NT2/D1 (cell line): Measurements from ENCODE around the gene IP6K1.

Experiments used
- DNase-seq: peaks from one replicate; pipeline ENCODE4 v3.0.0-alpha.2; 2011; ENCODE audit warnings: low read depth, low spot score
- H3K27me3 ChIP-seq: 2 replicates; pipeline ENCODE4 v1.6.0; 2011; ENCODE audit warnings: mild to moderate bottlenecking; ENCODE audit not compliant: insufficient read length, insufficient read depth
- H3K36me3 ChIP-seq: 2 replicates; pipeline ENCODE4 v1.6.1; 2011; ENCODE audit warnings: mild to moderate bottlenecking, low read length, mixed read lengths; ENCODE audit not compliant: insufficient read depth, insufficient read length
- H3K4me1 ChIP-seq: 2 replicates; pipeline ENCODE4 v1.5.1; 2011; ENCODE audit not compliant: insufficient read depth, insufficient read length
- H3K4me3 ChIP-seq: 2 replicates; pipeline ENCODE4 v1.5.1; 2011; ENCODE audit warnings: low read depth; ENCODE audit not compliant: insufficient read length
- H3K9ac ChIP-seq: 2 replicates; pipeline ENCODE4 v1.6.0; 2011; ENCODE audit warnings: low read depth; ENCODE audit not compliant: insufficient read length
- H3K9me3 ChIP-seq: 2 replicates; pipeline ENCODE4 v1.5.1; 2011; ENCODE audit warnings: mild to moderate bottlenecking, low read length; ENCODE audit not compliant: insufficient read depth
- SUZ12 ChIP-seq: IDR thresholded peaks from 2 replicates; pipeline ENCODE4 v1.6.1; 2011; ENCODE audit not compliant: insufficient read length, insufficient read depth; ENCODE audit errors: extremely low read depth
- YY1 ChIP-seq: IDR thresholded peaks from 2 replicates; pipeline ENCODE4 v1.6.1; 2011; ENCODE audit not compliant: insufficient read length, insufficient read depth
- ZNF274 ChIP-seq: IDR thresholded peaks from 2 replicates; pipeline ENCODE4 v1.6.1; 2011; ENCODE audit warnings: mild to moderate bottlenecking, low read depth, low read length

The IP6K1 gene

GRCh38 chr3:49721596-49721895 lies 64.8 kb downstream of the IP6K1 start:
- H3K9me3 ChIP-seq: no peaks in the 10 kb centered on the region
- peaks cover 78% of the 10 kb centered on the region for H3K36me3 ChIP-seq

GRCh38 chr3:49720855-49721595 lies 65.3 kb downstream of the IP6K1 start:
- H3K27me3 ChIP-seq: no peaks in the 10 kb centered on the region
- H3K36me3 ChIP-seq: peaks cover 78% of the 10 kb centered on the region
- DNase-seq: no peak
- H3K4me1 ChIP-seq: peaks cover 36% of the 10 kb centered on the region
- TF ChIP-seq SUZ12 (no peak), ZNF274 (no peak), YY1 (no peak)
- no peak overlapping the region for H3K4me3 ChIP-seq
- no peaks in the 10 kb centered on the region for H3K9me3 ChIP-seq
- peak overlapping the region; percentile 16 for H3K9ac ChIP-seq

More at GRCh38 chr3:49721596-49721895, 64.8 kb downstream of the IP6K1 start:
- TF ChIP-seq SUZ12 (no peak), ZNF274 (no peak), YY1 (no peak)
- H3K4me3 ChIP-seq: no peak overlapping the region
- H3K9ac ChIP-seq: no peak overlapping the region
- H3K27me3 ChIP-seq: no peaks in the 10 kb centered on the region
- H3K4me1 ChIP-seq: peaks cover 36% of the 10 kb centered on the region
- no peak for DNase-seq

- peak within 1 kb of the TSS; percentile 90 for H3K9ac ChIP-seq
These were observed 67.0 kb downstream of the IP6K1 start, which contains the start of gene AMIGO3 for GRCh38 chr3:49719214-49719884. Gene AMIGO3 (minus strand): TSS chr3:49719684. CDS start chr3:49719465, 219 bp downstream.

GRCh38 chr3:49718858-49719213 lies 67.5 kb downstream of the IP6K1 start:
- Histone ChIP-seq H3K9ac (peak overlapping the region; percentile 90), H3K27me3 (no peaks in the 10 kb centered on the region), H3K4me1 (peaks cover 29% of the 10 kb centered on the region), H3K36me3 (peaks cover 85% of the 10 kb centered on the region), H3K9me3 (no peaks in the 10 kb centered on the region), H3K4me3 (peak overlapping the region; percentile 47)
- no peak for TF ChIP-seq YY1
- no peak for TF ChIP-seq ZNF274
- TF ChIP-seq SUZ12: no peak
- DNase-seq: no peak

More at GRCh38 chr3:49719214-49719884, 67.0 kb downstream of the IP6K1 start, which contains the start of gene AMIGO3:
- peak; percentile 90 for DNase-seq
- Histone ChIP-seq H3K4me1 (peaks cover 29% of the 10 kb centered on the region), H3K27me3 (no peaks in the 10 kb centered on the region), H3K4me3 (peak within 1 kb of the TSS; percentile 47), H3K36me3 (peaks cover 80% of the 10 kb centered on the region), H3K9me3 (no peaks in the 10 kb centered on the region)
- TF ChIP-seq ZNF274 (no peak), YY1 (no peak), SUZ12 (no peak)

- no peaks in the 10 kb centered on the region for H3K27me3 ChIP-seq
- peaks cover 33% of the 10 kb centered on the region for H3K4me1 ChIP-seq
- H3K9me3 ChIP-seq: no peaks in the 10 kb centered on the region
- no peak for DNase-seq
- TF ChIP-seq SUZ12: no peak
- TF ChIP-seq ZNF274: no peak
- no peak for TF ChIP-seq YY1
- H3K36me3 ChIP-seq: peaks cover 87% of the 10 kb centered on the region
- H3K9ac ChIP-seq: peak overlapping the region; percentile 90
- no peak overlapping the region for H3K4me3 ChIP-seq
These were observed 68.1 kb downstream of the IP6K1 start for GRCh38 chr3:49717959-49718857.

GRCh38 chr3:49717211-49717958 lies 69.0 kb downstream of the IP6K1 start:
- no peak for DNase-seq
- TF ChIP-seq YY1 (no peak), ZNF274 (no peak), SUZ12 (no peak)
- peaks cover 84% of the 10 kb centered on the region for H3K36me3 ChIP-seq
- H3K9me3 ChIP-seq: no peaks in the 10 kb centered on the region
- peaks cover 34% of the 10 kb centered on the region for H3K4me1 ChIP-seq
- H3K27me3 ChIP-seq: no peaks in the 10 kb centered on the region
- H3K4me3 ChIP-seq: no peak overlapping the region
- peak overlapping the region; percentile 3 for H3K9ac ChIP-seq
